Upper lobe of left lung (tissue), 6 donors: ENCODE results near the gene ARPP19. TPM values are rescaled to one million over a fixed set of nuclear protein-coding genes. Genes with fewer than 3 reads are reported as not detected.

Experiments used
- ATAC-seq, 2 donors: fragments of 200-7000 bp; cut with Tn5 transposase; one replicate each; pipeline ENCODE4 v1.9.1; 2022; ENCODE audit warnings: mild to moderate bottlenecking in 2 of 2, moderate library complexity in 2 of 2; ENCODE audit not compliant: low FRiP score in 2 of 2
- DNase-seq, 2 donors: peaks; one replicate each; pipeline ENCODE4 v3.0.0-alpha.2; 2019 to 2020
- H3K27ac ChIP-seq, 4 donors: fragments of 200-600 bp; sonication (generic); one replicate each; pipeline ENCODE4 v1.5.1; 2016 to 2019
- H3K27me3 ChIP-seq, 4 donors: fragments of 200-600 bp; sonication (generic); one replicate each; pipeline ENCODE4 v1.5.1; 2017 to 2019
- H3K36me3 ChIP-seq, 4 donors: fragments of 200-600 bp; sonication (generic); one replicate each; pipeline ENCODE4 v1.5.1; 2016 to 2019
- H3K4me1 ChIP-seq, 4 donors: fragments of 200-600 bp; sonication (generic); one replicate each; pipeline ENCODE4 v1.5.1; 2018 to 2019
- H3K4me3 ChIP-seq, 4 donors: fragments of 200-600 bp; sonication (generic); one replicate each; pipeline ENCODE4 v1.5.1; 2017 to 2019; ENCODE audit warnings: mild to moderate bottlenecking in 2 of 4, moderate library complexity in 1 of 4
- H3K9me3 ChIP-seq, 4 donors: fragments of 200-600 bp; sonication (generic); one replicate each; pipeline ENCODE4 v1.5.1; 2018 to 2019
- EP300 ChIP-seq, 4 donors: sonication (generic); formaldehyde crosslinking; IDR thresholded peaks; one replicate each; pipeline ENCODE4 v1.5.1; 2017; ENCODE audit warnings: antibody characterized with exemption in 4 of 4, control low read depth in 2 of 4
- POLR2A ChIP-seq, 4 donors: fragments of 450-650 bp; IDR thresholded peaks; one replicate each; pipeline ENCODE4 v1.5.1; 2016 to 2017; ENCODE audit warnings: antibody characterized with exemption in 4 of 4, mild to moderate bottlenecking in 2 of 4
- POLR2AphosphoS5 ChIP-seq, 2 donors: sonication (generic); formaldehyde crosslinking; IDR thresholded peaks; one replicate each; pipeline ENCODE4 v1.5.1; 2017; ENCODE audit warnings: antibody characterized with exemption in 2 of 2
- WGBS, 2 donors: methylation state at CpG; one replicate each; pipeline ENCODE4 v1.1.5; 2017 to 2018; 5-methylcytosine and 5-hydroxymethylcytosine counted together
- total RNA-seq, 6 donors: library from RNA; depleted of rRNA in 4 of 6; stranded (reverse); fragments of >200 nt in 4 of 6; gene quantifications; one replicate each; pipeline versions ENCODE4 v1.1.0 to v1.2.1, GENCODE V29; 2016 to 2021
- TF ChIP-seq, protein P1 (sequence below), 6 experiments: fragments of 450-650 bp in 4 of 6; fragments of 200-600 bp in 2 of 6; sonication (generic) in 2 of 6; IDR thresholded peaks; one replicate each; pipeline ENCODE4 v1.5.1; 2016 to 2019; ENCODE audit warnings: antibody characterized with exemption in 6 of 6
- donor health status: DM: no; HTN: no; CAD: no; lungs with moderate emphysema.
- donor health status: DM: no; HTN: yes; CAD: no; lungs with severe emphysema.

ARPP19 gene
- total RNA-seq, 6 donors from 2014 or later: 29.3 to 159 (median 139) TPM

DNA sequence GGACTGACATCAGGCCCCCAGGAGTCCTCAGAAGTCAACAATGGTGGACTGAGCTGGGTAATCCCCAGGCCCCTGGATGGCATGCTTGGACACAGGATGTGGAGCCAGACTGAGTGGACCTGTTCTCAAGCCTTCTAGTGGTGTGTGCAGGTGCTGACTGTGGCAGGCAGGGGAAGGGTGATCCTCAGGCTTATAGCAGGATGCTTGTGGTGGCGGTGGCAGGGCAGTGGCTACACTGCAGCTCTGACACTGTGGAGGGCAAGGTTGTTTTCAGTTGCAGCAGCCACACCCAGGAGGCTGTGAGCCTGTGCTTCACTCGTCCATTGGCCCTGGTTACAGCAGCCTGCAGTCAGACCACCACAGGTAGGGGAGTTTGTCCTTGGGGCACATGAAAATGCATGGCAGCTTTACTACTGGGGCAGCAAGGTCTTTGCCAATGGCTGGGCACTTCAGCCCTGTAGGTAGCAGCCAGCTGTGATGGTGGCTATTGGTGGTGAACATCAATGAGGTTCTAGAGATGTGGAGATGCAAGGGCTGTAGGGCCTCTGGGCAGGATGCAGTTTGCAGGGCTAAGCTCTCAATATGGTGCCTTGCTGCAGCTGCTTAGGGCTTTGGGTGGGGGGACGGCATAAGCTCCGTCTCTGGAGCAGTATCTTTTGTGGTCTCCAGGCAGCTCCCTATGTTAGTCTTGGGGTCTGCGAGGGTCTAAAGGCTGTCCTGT lies 22.6 kb downstream of the ARPP19 start:
- H3K4me1 ChIP-seq: no peaks in the 10 kb centered on the region
- WGBS, 2 donors: 94 to 100% methylated on average over 1 to 5 of the region's 5 CpGs
- TF ChIP-seq EP300 (IDR thresholded peaks at IDR 0.05) (no peak), POLR2AphosphoS5 (IDR thresholded peaks at IDR 0.05) (peak in 1 of 2 donors; percentile 5), POLR2A (IDR thresholded peaks at IDR 0.05) (no peak)
- ATAC-seq (no peak), DNase-seq (no peak)
- no peak overlapping the region for H3K27ac ChIP-seq
- no peaks in the 10 kb centered on the region for H3K27me3 ChIP-seq
- peaks cover 0 to 5% (median 0%) of the 10 kb centered on the region in 4 donors for H3K9me3 ChIP-seq
- H3K4me3 ChIP-seq: no peak overlapping the region
- peaks cover 0 to 57% (median 21%) of the 10 kb centered on the region in 4 donors for H3K36me3 ChIP-seq

DNA sequence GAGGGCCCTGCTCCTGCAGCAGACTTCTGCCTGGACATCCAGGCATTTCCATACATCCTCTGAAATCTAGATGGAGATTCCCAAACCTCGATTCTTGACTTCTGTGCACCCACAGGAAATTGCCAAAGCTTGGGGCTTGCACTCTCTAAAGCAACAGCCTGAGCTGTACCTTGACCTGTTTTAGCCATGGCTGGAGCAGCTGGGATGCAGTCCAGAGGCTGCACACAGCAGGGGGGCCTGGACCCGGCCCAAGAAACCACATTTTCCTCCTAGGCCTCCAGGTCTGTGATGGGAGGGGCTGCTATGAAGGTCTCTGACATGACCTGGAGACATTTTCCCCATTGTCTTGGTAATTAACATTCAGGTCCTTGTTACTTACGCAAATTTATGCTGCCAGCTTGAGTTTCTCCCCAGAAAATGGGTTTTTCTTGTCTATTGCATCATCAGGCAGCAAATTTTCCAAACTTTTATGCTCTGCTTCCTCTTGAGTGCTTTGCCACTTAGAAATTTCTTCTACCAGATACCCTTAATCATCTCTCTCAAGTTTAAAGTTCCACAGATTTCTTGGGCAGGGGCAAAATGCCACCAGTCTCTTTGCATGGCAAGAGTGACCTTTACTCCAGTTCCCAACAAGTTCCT lies 28.3 kb downstream of the ARPP19 start:
- H3K4me1 ChIP-seq: no peaks in the 10 kb centered on the region
- DNase-seq (no peak), ATAC-seq (no peak)
- 71 to 81% methylated on average over 3 of the region's 3 CpGs for WGBS, 2 donors
- TF ChIP-seq EP300 (IDR thresholded peaks at IDR 0.05): no peak
- no peak for TF ChIP-seq POLR2A (IDR thresholded peaks at IDR 0.05)
- TF ChIP-seq POLR2AphosphoS5 (IDR thresholded peaks at IDR 0.05): no peak
- TF ChIP-seq, protein P1, sequence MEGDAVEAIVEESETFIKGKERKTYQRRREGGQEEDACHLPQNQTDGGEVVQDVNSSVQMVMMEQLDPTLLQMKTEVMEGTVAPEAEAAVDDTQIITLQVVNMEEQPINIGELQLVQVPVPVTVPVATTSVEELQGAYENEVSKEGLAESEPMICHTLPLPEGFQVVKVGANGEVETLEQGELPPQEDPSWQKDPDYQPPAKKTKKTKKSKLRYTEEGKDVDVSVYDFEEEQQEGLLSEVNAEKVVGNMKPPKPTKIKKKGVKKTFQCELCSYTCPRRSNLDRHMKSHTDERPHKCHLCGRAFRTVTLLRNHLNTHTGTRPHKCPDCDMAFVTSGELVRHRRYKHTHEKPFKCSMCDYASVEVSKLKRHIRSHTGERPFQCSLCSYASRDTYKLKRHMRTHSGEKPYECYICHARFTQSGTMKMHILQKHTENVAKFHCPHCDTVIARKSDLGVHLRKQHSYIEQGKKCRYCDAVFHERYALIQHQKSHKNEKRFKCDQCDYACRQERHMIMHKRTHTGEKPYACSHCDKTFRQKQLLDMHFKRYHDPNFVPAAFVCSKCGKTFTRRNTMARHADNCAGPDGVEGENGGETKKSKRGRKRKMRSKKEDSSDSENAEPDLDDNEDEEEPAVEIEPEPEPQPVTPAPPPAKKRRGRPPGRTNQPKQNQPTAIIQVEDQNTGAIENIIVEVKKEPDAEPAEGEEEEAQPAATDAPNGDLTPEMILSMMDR (IDR thresholded peaks at IDR 0.05): no peak
- H3K27ac ChIP-seq: no peak overlapping the region
- H3K4me3 ChIP-seq: no peak overlapping the region
- no peaks in the 10 kb centered on the region for H3K27me3 ChIP-seq
- peaks cover 0 to 1% (median 0%) of the 10 kb centered on the region in 4 donors for H3K9me3 ChIP-seq
- no peaks in the 10 kb centered on the region for H3K36me3 ChIP-seq

DNA sequence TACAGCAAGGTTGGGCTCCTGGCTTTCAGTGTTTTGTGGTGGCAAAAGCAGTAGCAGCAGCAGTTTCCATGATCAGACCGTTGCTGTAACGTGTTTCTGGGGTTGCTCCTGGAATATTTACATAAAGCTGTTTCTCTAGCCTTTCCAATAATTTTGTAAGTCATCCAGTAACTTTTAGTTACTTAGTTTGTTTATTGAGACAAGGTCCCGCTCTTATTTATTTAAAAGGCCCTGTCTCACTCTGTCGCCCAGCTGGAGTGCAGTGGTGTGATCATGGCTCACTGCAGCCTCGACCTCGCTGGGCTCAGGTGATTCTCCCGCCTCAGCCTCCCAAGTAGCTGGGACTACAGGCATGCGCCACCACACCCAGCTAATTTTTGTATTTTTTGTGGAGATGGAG lies 31.4 kb downstream of the ARPP19 start:
- H3K4me1 ChIP-seq: no peaks in the 10 kb centered on the region
- WGBS, 2 donors: 83 to 89% methylated on average over 8 of the region's 8 CpGs
- no peaks in the 10 kb centered on the region for H3K9me3 ChIP-seq
- no peak overlapping the region for H3K27ac ChIP-seq
- DNase-seq (no peak), ATAC-seq (no peak)
- no peaks in the 10 kb centered on the region for H3K27me3 ChIP-seq
- no peak overlapping the region for H3K4me3 ChIP-seq
- H3K36me3 ChIP-seq: no peaks in the 10 kb centered on the region
- TF ChIP-seq EP300 (IDR thresholded peaks at IDR 0.05) (no peak), POLR2A (IDR thresholded peaks at IDR 0.05) (no peak), POLR2AphosphoS5 (IDR thresholded peaks at IDR 0.05) (no peak)
- TF ChIP-seq, protein P1 (IDR thresholded peaks at IDR 0.05): no peak

DNA sequence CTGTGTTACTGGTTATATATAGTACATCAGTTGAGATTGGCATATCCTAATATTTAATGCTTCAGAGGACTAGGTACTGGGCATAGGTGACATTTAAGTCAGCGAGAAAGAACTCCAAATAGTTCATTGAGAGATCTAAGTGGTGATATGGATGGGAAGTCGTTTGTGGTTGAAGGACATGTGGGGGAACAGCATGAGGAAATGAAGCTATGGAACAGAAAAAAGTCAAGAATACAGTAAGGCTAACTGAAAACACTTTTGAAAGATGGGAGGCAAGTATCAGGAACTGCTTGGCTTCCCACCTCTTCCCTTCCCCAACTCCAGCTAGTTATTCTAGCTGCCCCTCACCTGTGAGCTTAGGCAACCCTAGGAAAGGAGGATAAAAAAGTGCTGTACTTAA lies 36.4 kb downstream of the ARPP19 start:
- ATAC-seq (no peak), DNase-seq (no peak)
- Histone ChIP-seq H3K36me3 (no peaks in the 10 kb centered on the region), H3K4me1 (peaks cover 0 to 24% (median 11%) of the 10 kb centered on the region in 4 donors), H3K4me3 (no peak overlapping the region), H3K27me3 (no peaks in the 10 kb centered on the region), H3K9me3 (no peaks in the 10 kb centered on the region), H3K27ac (no peak overlapping the region)
- TF ChIP-seq POLR2A (IDR thresholded peaks at IDR 0.05): no peak
- no peak for TF ChIP-seq EP300 (IDR thresholded peaks at IDR 0.05)
- TF ChIP-seq, protein P1 (IDR thresholded peaks at IDR 0.05): no peak
- no peak for TF ChIP-seq POLR2AphosphoS5 (IDR thresholded peaks at IDR 0.05)
- 45 to 47% methylated on average over 2 of the region's 2 CpGs for WGBS, 2 donors

DNA sequence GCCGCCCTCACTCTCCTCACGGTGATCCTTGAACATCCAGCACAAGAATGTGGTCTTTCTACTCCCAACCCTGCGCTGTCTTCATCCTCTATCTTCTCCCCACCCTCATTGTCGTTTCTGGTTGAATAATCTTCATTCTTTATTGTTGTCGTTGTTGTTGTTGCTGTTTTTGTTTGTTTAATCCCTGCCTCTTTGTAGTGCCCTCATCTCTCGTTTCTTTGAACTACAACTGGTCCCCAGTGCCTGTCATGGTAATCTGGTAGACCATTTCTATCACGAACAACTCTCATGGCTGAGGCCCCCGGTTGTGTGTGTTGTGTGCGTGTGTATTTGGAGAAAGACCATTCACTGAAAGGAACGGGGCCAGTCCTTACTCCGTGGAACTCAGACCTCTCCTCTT lies 38.9 kb downstream of the ARPP19 start:
- 33% methylated on average over 11 of the region's 11 CpGs for WGBS, 2 donors
- Histone ChIP-seq H3K4me3 (peak overlapping the region in 3 of 4 donors; percentile 79 to 81 (median 81)), H3K9me3 (no peaks in the 10 kb centered on the region), H3K27me3 (no peaks in the 10 kb centered on the region), H3K4me1 (peaks cover 0 to 24% (median 11%) of the 10 kb centered on the region in 4 donors), H3K27ac (peak overlapping the region in 1 of 4 donors; percentile 85), H3K36me3 (no peaks in the 10 kb centered on the region)
- no peak for ATAC-seq
- DNase-seq: no peak
- TF ChIP-seq POLR2A (IDR thresholded peaks at IDR 0.05) (no peak), POLR2AphosphoS5 (IDR thresholded peaks at IDR 0.05) (no peak), EP300 (IDR thresholded peaks at IDR 0.05) (no peak)
- TF ChIP-seq, protein P1 (IDR thresholded peaks at IDR 0.05): no peak
